ENCODE measurements around the gene HAND1.

DNA sequence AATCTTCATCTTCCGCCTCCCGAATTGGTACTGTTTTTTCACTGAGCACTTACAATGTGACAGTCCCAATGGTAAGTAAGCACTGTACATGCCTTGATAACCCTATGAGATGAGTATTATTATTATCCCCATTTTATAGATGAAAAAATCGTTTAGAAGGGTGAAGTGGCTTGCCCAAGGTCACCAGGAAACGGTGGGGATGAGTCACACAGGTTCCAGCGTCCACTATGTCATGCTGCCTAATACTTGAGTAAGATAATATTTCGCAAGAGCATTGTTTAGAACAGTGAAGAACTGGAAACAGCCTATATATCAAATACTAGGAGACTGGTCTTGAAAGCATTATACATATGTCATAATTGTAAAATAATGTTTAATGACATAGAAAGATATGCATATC is 12.9 kb downstream of the HAND1 start:
- TF ChIP-seq, protein P1, sequence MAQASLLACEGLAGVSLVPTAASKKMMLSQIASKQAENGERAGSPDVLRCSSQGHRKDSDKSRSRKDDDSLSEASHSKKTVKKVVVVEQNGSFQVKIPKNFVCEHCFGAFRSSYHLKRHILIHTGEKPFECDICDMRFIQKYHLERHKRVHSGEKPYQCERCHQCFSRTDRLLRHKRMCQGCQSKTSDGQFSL (CRISPR knock-in tag; IDR thresholded peaks at IDR 0.05), result no peak
- TF ChIP-seq, protein P1 (tag; IDR thresholded peaks at IDR 0.05), result no peak
- TF ChIP-seq, protein P2, sequence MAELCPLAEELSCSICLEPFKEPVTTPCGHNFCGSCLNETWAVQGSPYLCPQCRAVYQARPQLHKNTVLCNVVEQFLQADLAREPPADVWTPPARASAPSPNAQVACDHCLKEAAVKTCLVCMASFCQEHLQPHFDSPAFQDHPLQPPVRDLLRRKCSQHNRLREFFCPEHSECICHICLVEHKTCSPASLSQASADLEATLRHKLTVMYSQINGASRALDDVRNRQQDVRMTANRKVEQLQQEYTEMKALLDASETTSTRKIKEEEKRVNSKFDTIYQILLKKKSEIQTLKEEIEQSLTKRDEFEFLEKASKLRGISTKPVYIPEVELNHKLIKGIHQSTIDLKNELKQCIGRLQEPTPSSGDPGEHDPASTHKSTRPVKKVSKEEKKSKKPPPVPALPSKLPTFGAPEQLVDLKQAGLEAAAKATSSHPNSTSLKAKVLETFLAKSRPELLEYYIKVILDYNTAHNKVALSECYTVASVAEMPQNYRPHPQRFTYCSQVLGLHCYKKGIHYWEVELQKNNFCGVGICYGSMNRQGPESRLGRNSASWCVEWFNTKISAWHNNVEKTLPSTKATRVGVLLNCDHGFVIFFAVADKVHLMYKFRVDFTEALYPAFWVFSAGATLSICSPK (IDR thresholded peaks at IDR 0.05; ENCODE audit: borderline replicate concordance), result no peak
- no peak for TF ChIP-seq CHD2 (IDR thresholded peaks at IDR 0.05; ENCODE audit: low read depth, low read length)
- no peak for TF ChIP-seq POLR2A (conservative IDR thresholded peaks at IDR 0.05)
- TF ChIP-seq TAF1 (IDR thresholded peaks at IDR 0.05; ENCODE audit: control insufficient read depth, extremely low read depth, insufficient read depth, low read length, severe bottlenecking), result no peak
- no peak for TF ChIP-seq POLR2AphosphoS5 (IDR thresholded peaks at IDR 0.05; ENCODE audit: control insufficient read depth, insufficient read depth, low read depth, low read length)
- TF ChIP-seq, protein P3, sequence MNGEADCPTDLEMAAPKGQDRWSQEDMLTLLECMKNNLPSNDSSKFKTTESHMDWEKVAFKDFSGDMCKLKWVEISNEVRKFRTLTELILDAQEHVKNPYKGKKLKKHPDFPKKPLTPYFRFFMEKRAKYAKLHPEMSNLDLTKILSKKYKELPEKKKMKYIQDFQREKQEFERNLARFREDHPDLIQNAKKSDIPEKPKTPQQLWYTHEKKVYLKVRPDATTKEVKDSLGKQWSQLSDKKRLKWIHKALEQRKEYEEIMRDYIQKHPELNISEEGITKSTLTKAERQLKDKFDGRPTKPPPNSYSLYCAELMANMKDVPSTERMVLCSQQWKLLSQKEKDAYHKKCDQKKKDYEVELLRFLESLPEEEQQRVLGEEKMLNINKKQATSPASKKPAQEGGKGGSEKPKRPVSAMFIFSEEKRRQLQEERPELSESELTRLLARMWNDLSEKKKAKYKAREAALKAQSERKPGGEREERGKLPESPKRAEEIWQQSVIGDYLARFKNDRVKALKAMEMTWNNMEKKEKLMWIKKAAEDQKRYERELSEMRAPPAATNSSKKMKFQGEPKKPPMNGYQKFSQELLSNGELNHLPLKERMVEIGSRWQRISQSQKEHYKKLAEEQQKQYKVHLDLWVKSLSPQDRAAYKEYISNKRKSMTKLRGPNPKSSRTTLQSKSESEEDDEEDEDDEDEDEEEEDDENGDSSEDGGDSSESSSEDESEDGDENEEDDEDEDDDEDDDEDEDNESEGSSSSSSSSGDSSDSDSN (IDR thresholded peaks at IDR 0.05; ENCODE audit: borderline replicate concordance in 1 of 2, low read depth in 2 of 2, low read length in 2 of 2), result no peak
- no peak for TF ChIP-seq EP300 (IDR thresholded peaks at IDR 0.05; ENCODE audit: low read length)
